Inflammatory macrophage (primary cell): Measurements from ENCODE around the gene WDR77.

Experiments used
- DNase-seq, 2 donors: peaks; one replicate each; pipeline ENCODE4 v3.0.0-alpha.2; 2020 to 2022

Gene WDR77

GRCh38 chr1:111424281-111424680 is 24.8 kb downstream of the WDR77 start:
- no peak for DNase-seq

GRCh38 chr1:111422546-111423391 is 26.3 kb downstream of the WDR77 start:
- no peak for DNase-seq

GRCh38 chr1:111420377-111420776 is 28.7 kb downstream of the WDR77 start:
- no peak for DNase-seq

- DNase-seq: no peak
Observed at GRCh38 chr1:111419037-111419436, 30.0 kb downstream of the WDR77 start.

GRCh38 chr1:111417755-111418154 is 31.3 kb downstream of the WDR77 start:
- DNase-seq: no peak

GRCh38 chr1:111415461-111415860 is 33.6 kb downstream of the WDR77 start:
- no peak for DNase-seq

- no peak for DNase-seq
Observed at GRCh38 chr1:111414756-111415155, 34.3 kb downstream of the WDR77 start.

- DNase-seq: no peak
Observed at GRCh38 chr1:111412839-111413238, 36.2 kb downstream of the WDR77 start.

- no peak for DNase-seq
Observed at GRCh38 chr1:111407301-111407700, 41.8 kb downstream of the WDR77 start.

GRCh38 chr1:111406321-111406768 is 42.7 kb downstream of the WDR77 start:
- DNase-seq: no peak

- no peak for DNase-seq
Observed at GRCh38 chr1:111404588-111404987, 44.5 kb downstream of the WDR77 start.

- DNase-seq: no peak
Observed at GRCh38 chr1:111402083-111402482, 47.0 kb downstream of the WDR77 start.

GRCh38 chr1:111399792-111400610 is 49.1 kb downstream of the WDR77 start:
- DNase-seq: peak; percentile 64 to 72

GRCh38 chr1:111392460-111392945 is 56.6 kb downstream of the WDR77 start:
- DNase-seq: peak in 1 of 2 donors; percentile 13

- DNase-seq: no peak
Observed at GRCh38 chr1:111392042-111392441, 57.0 kb downstream of the WDR77 start.
